Ecto neural progenitor cell (in vitro differentiated cells): ENCODE measurements around the gene UVSSA.
A peak's percentile ranks its signal among the peaks of the same experiment; 100 is the strongest.

Experiments used
- DNase-seq: peaks from one replicate; pipeline ENCODE4 v3.0.0-alpha.2; 2018; ENCODE audit warnings: low spot score

Gene UVSSA

GRCh38 chr4:1346781-1347409 is at the start of gene UVSSA:
TSS of gene UVSSA (plus strand) at chr4:1347208. CDS start at chr4:1348092, 884 bp downstream.
- DNase-seq: peak; percentile 100

GRCh38 chr4:1297456-1298325 is 49.3 kb upstream of the UVSSA start:
- DNase-seq: no peak

- no peak for DNase-seq
Measured at GRCh38 chr4:1298461-1298860, 48.5 kb upstream of the UVSSA start.

GRCh38 chr4:1299301-1299860 is 47.6 kb upstream of the UVSSA start:
- DNase-seq: no peak

- DNase-seq: no peak
Measured at GRCh38 chr4:1300466-1301455, 46.2 kb upstream of the UVSSA start.

- no peak for DNase-seq
Measured at GRCh38 chr4:1302159-1302558, 44.8 kb upstream of the UVSSA start.

GRCh38 chr4:1305261-1305711 is 41.7 kb upstream of the UVSSA start:
- DNase-seq: no peak

GRCh38 chr4:1305781-1306455 is 41.1 kb upstream of the UVSSA start:
- no peak for DNase-seq

- DNase-seq: no peak
Measured at GRCh38 chr4:1307951-1308735, 38.9 kb upstream of the UVSSA start.

- DNase-seq: peak; percentile 97
Measured at GRCh38 chr4:1309261-1310010, 37.6 kb upstream of the UVSSA start.

- DNase-seq: no peak
Measured at GRCh38 chr4:1310031-1310795, 36.8 kb upstream of the UVSSA start.

- no peak for DNase-seq
Measured at GRCh38 chr4:1310796-1311631, 36.0 kb upstream of the UVSSA start.

- DNase-seq: no peak
Measured at GRCh38 chr4:1312821-1313640, 34.0 kb upstream of the UVSSA start.

GRCh38 chr4:1315306-1315705 is 31.7 kb upstream of the UVSSA start:
- DNase-seq: no peak

GRCh38 chr4:1315836-1316536 is 31.0 kb upstream of the UVSSA start:
- DNase-seq: no peak

GRCh38 chr4:1316537-1317168 is 30.4 kb upstream of the UVSSA start:
- no peak for DNase-seq
